PC-9 (cell line): ENCODE data around the gene ZMIZ1. TPM values are rescaled to one million over a fixed set of nuclear protein-coding genes. Genes with fewer than 3 reads are reported as not detected.

Source experiments
- BruUV-seq: library from RNA; stranded (reverse); fragments of 400-500 nt; replicated peaks from 2 replicates; lab custom pipeline; 2021; lab: Mats Ljungman, UMichigan
- CTCF ChIA-PET: fragments of 300-600 bp; sonication (Branson Sonifier 250); formaldehyde crosslinking; loops from one replicate; lab custom pipeline; 2022; ENCODE audit warnings: antibody characterized with exemption; lab: Charles Lee
- POLR2A ChIA-PET: fragments of 300-600 bp; sonication (Branson Sonifier 250); formaldehyde crosslinking; loops from one replicate; lab custom pipeline; 2022; ENCODE audit warnings: antibody characterized with exemption; ENCODE audit not compliant: unreplicated experiment; lab: Charles Lee
- DNase-seq, 2 experiments: peaks; one replicate each; pipeline versions ENCODE4 v3.0.0 to v3.0.0-alpha.2; 2015 to 2022; ENCODE audit warnings: mixed read lengths in 1 of 2
- H2AFZ ChIP-seq: fragments of 200-600 bp; sonication (generic); 2 replicates; pipeline ENCODE4 v1.8.1; 2017; ENCODE audit warnings: antibody characterized with exemption
- H3F3A ChIP-seq: fragments of 200-600 bp; sonication (generic); 2 replicates; pipeline ENCODE4 v1.8.1; 2017; ENCODE audit warnings: antibody characterized with exemption, mild to moderate bottlenecking, low read depth; ENCODE audit not compliant: insufficient read depth
- H3K27ac ChIP-seq: fragments of 200-600 bp; sonication (generic); 2 replicates; pipeline ENCODE4 v1.6.1; 2016; ENCODE audit warnings: mixed run types
- H3K27me3 ChIP-seq: fragments of 200-600 bp; sonication (generic); 2 replicates; pipeline ENCODE4 v1.6.1; 2016; ENCODE audit warnings: low read depth, mixed run types; ENCODE audit not compliant: insufficient read depth
- H3K36me3 ChIP-seq: fragments of 200-600 bp; sonication (generic); 2 replicates; pipeline ENCODE4 v1.6.1; 2016; ENCODE audit warnings: low read depth, mixed run types
- H3K4me1 ChIP-seq: fragments of 200-600 bp; sonication (generic); replicated peaks from 2 replicates; pipeline ENCODE4 v1.6.1; 2016; ENCODE audit warnings: mixed run types; ENCODE audit not compliant: insufficient read depth
- H3K4me2 ChIP-seq: fragments of 200-600 bp; sonication (generic); 2 replicates; pipeline ENCODE4 v1.6.1; 2017; ENCODE audit warnings: mixed run types
- H3K4me3 ChIP-seq: fragments of 200-600 bp; sonication (generic); 2 replicates; pipeline ENCODE4 v1.6.1; 2016; ENCODE audit warnings: mixed run types
- H3K79me2 ChIP-seq: fragments of 200-600 bp; sonication (generic); 2 replicates; pipeline ENCODE4 v1.6.1; 2017; ENCODE audit warnings: low read depth, mixed run types
- H3K9me2 ChIP-seq: fragments of 200-600 bp; sonication (generic); 2 replicates; pipeline ENCODE4 v1.8.1; 2017; ENCODE audit warnings: mild to moderate bottlenecking; ENCODE audit not compliant: insufficient read depth
- H3K9me3 ChIP-seq: fragments of 200-600 bp; sonication (generic); 2 replicates; pipeline ENCODE4 v1.8.1; 2016; ENCODE audit warnings: low read depth; ENCODE audit not compliant: insufficient read depth
- H4K20me1 ChIP-seq: fragments of 200-600 bp; sonication (generic); 2 replicates; pipeline ENCODE4 v1.8.1; 2017; ENCODE audit not compliant: insufficient read depth
- EZH2 ChIP-seq: fragments of 200-600 bp; sonication (generic); IDR thresholded peaks from 2 replicates; pipeline ENCODE4 v1.8.0; 2017; ENCODE audit warnings: antibody characterized with exemption, low read depth
- intact Hi-C: fragments of 100-400 bp; cut with micrococcal nuclease; formaldehyde crosslinking; loops from one replicate; pipeline ENCODE4 v1.10.0; 2022; ENCODE audit not compliant: unreplicated experiment
- total RNA-seq: library from RNA; stranded (reverse); gene quantifications from 2 replicates; pipeline ENCODE4 v1.2.3, GENCODE V29; 2021
- TF ChIP-seq, protein P1 (sequence below): fragments of 200-600 bp; sonication (generic); conservative IDR thresholded peaks from 2 replicates; pipeline ENCODE4 v1.6.1; 2017; ENCODE audit warnings: mixed run types, antibody characterized with exemption, mild to moderate bottlenecking, moderate library complexity

ZMIZ1 gene
- total RNA-seq, 1 experiment from 2014 or later = 47.6 TPM

GRCh38 chr10:79347894-79348639 is 279.3 kb downstream of the ZMIZ1 start:
- POLR2A ChIA-PET = interaction anchor here (0.7 kb wide), 1 partner anchor 109 kb away, joined by 4 read pairs; no protein-coding TSS in a partner anchor
- DNase-seq = peak in 1 of 2 experiments; percentile 50
- BruUV-seq = no TSS peak

DNA sequence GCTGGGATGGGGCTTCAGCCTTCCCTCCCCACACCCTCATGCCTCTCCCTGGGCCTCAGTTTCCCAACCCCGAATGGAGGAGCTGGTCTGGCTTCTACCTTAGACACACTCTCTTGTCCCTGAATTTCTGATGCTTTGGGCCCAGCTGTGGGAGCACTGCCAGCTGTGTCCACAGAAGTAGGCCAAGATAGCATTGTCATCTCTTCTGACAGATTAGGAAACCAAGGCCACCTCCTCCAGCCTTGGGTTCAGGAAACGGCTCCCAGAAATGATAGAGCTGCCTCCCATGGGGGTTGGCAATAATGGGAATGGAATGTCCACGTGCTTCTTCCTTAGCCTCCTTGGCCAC is 279.8 kb downstream of the ZMIZ1 start:
- TF ChIP-seq, protein P1, sequence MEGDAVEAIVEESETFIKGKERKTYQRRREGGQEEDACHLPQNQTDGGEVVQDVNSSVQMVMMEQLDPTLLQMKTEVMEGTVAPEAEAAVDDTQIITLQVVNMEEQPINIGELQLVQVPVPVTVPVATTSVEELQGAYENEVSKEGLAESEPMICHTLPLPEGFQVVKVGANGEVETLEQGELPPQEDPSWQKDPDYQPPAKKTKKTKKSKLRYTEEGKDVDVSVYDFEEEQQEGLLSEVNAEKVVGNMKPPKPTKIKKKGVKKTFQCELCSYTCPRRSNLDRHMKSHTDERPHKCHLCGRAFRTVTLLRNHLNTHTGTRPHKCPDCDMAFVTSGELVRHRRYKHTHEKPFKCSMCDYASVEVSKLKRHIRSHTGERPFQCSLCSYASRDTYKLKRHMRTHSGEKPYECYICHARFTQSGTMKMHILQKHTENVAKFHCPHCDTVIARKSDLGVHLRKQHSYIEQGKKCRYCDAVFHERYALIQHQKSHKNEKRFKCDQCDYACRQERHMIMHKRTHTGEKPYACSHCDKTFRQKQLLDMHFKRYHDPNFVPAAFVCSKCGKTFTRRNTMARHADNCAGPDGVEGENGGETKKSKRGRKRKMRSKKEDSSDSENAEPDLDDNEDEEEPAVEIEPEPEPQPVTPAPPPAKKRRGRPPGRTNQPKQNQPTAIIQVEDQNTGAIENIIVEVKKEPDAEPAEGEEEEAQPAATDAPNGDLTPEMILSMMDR = no peak
- ChIA-PET CTCF (no interaction called here), POLR2A (no interaction called here)
- Histone ChIP-seq H2AFZ (no peak overlapping the region), H3K9me3 (no peaks in the 10 kb centered on the region), H3K4me3 (peak overlapping the region; percentile 87), H3K4me1 (peaks cover 25% of the 10 kb centered on the region), H3K9me2 (no peaks in the 10 kb centered on the region), H4K20me1 (peaks cover 54% of the 10 kb centered on the region), H3K27ac (peak overlapping the region; percentile 87), H3K27me3 (no peaks in the 10 kb centered on the region), H3K4me2 (peak overlapping the region; percentile 88), H3K36me3 (peaks cover 49% of the 10 kb centered on the region), H3K79me2 (peaks cover 55% of the 10 kb centered on the region), H3F3A (peaks cover 29% of the 10 kb centered on the region)
- BruUV-seq = TSS peak; percentile 30
- no peak for DNase-seq
- intact Hi-C loops = no loop called here

More at GRCh38 chr10:79347894-79348639, 279.3 kb downstream of the ZMIZ1 start:
- Histone ChIP-seq H3K4me3 (peak overlapping the region; percentile 87), H3F3A (peaks cover 24% of the 10 kb centered on the region; the same call in 1 of the 2 replicates), H2AFZ (peak overlapping the region; percentile 84), H3K27me3 (no peaks in the 10 kb centered on the region), H3K9me3 (no peaks in the 10 kb centered on the region), H3K79me2 (peaks cover 54% of the 10 kb centered on the region), H4K20me1 (peaks cover 48% of the 10 kb centered on the region), H3K9me2 (no peaks in the 10 kb centered on the region), H3K4me1 (peaks cover 27% of the 10 kb centered on the region), H3K27ac (peak overlapping the region; percentile 87), H3K36me3 (peaks cover 44% of the 10 kb centered on the region), H3K4me2 (peak overlapping the region; percentile 88)
- TF ChIP-seq, protein P1 = no peak
- TF ChIP-seq EZH2 = no peak
- CTCF ChIA-PET = interaction anchor here (0.6 kb wide), 1 partner anchor 154 kb away, joined by 3 read pairs; no protein-coding TSS in a partner anchor
- intact Hi-C loops = loop anchor here (1.0 to 2.0 kb wide), 2 partner anchors 27 to 49 kb away; no protein-coding TSS in a partner anchor

GRCh38 chr10:79349072-79349491 is 280.3 kb downstream of the ZMIZ1 start:
- H3K9me2 ChIP-seq = no peaks in the 10 kb centered on the region
- H2AFZ ChIP-seq = no peak overlapping the region
- H3K36me3 ChIP-seq = peaks cover 54% of the 10 kb centered on the region
- peak overlapping the region; percentile 87; the same call in 1 of the 2 replicates for H3K27ac ChIP-seq
- peaks cover 25% of the 10 kb centered on the region for H3K4me1 ChIP-seq
- H3K4me3 ChIP-seq = peak overlapping the region; percentile 87
- intact Hi-C loops = no loop called here
- no peak for DNase-seq
- no peaks in the 10 kb centered on the region for H3K27me3 ChIP-seq
- ChIA-PET CTCF (no interaction called here), POLR2A (no interaction called here)
- peaks cover 58% of the 10 kb centered on the region for H4K20me1 ChIP-seq
- peak overlapping the region; percentile 88 for H3K4me2 ChIP-seq
- no peaks in the 10 kb centered on the region for H3K9me3 ChIP-seq
- H3F3A ChIP-seq = peaks cover 33% of the 10 kb centered on the region
- TF ChIP-seq, protein P1 = no peak
- TF ChIP-seq EZH2 = no peak
- no TSS peak for BruUV-seq
- H3K79me2 ChIP-seq = peaks cover 55% of the 10 kb centered on the region
